MCF 10A (cell line): Measurements from ENCODE around the gene MAGOHB. TPM values are rescaled to one million over a fixed set of nuclear protein-coding genes. Genes with fewer than 3 reads are reported as not detected.

Experiments used
- BruUV-seq: library from RNA; stranded (reverse); fragments of 400-500 nt; replicated peaks from 2 replicates; lab custom pipeline; 2021; lab: Mats Ljungman, UMichigan
- CTCF ChIA-PET: fragments of 300-600 bp; sonication (Branson Sonifier 250); formaldehyde crosslinking; extraction: SDS; loops from one replicate; lab custom pipeline; 2021; ENCODE audit warnings: antibody characterized with exemption, inconsistent platforms; lab: Yijun Ruan, JAX
- POLR2A ChIA-PET: fragments of 300-600, 350-650 bp; sonication (Branson Sonifier 250); formaldehyde crosslinking; extraction: SDS; loops from one replicate; lab custom pipeline; 2020; ENCODE audit warnings: antibody characterized with exemption, inconsistent platforms; lab: Yijun Ruan, JAX
- DNase-seq: peaks from one replicate; pipeline ENCODE4 v3.0.0-alpha.2; 2018; ENCODE audit not compliant: unreplicated experiment
- H3K27ac Mint-ChIP-seq: one replicate; pipeline ENCODE4 v1.8.0; 2022; ENCODE audit warnings: mild to moderate bottlenecking, low read depth, mixed read lengths; ENCODE audit not compliant: unreplicated experiment
- H3K27me3 Mint-ChIP-seq: one replicate; pipeline ENCODE4 v1.8.0; 2022; ENCODE audit warnings: mixed read lengths; ENCODE audit not compliant: insufficient read depth, unreplicated experiment
- H3K36me3 Mint-ChIP-seq: one replicate; pipeline ENCODE4 v1.8.0; 2022; ENCODE audit warnings: mild to moderate bottlenecking, moderate library complexity, mixed read lengths; ENCODE audit not compliant: insufficient read depth, unreplicated experiment
- H3K4me1 Mint-ChIP-seq: one replicate; pipeline ENCODE4 v1.8.0; 2022; ENCODE audit warnings: mixed read lengths; ENCODE audit not compliant: insufficient read depth, unreplicated experiment
- H3K4me3 Mint-ChIP-seq: one replicate; pipeline ENCODE4 v1.8.0; 2022; ENCODE audit warnings: mild to moderate bottlenecking, moderate library complexity, mixed read lengths; ENCODE audit not compliant: unreplicated experiment
- H3K9me3 Mint-ChIP-seq: one replicate; pipeline ENCODE4 v1.8.0; 2022; ENCODE audit warnings: mixed read lengths; ENCODE audit not compliant: unreplicated experiment
- intact Hi-C: fragments of 100-400 bp; cut with micrococcal nuclease; formaldehyde crosslinking; loops from 2 replicates; pipeline ENCODE4 v1.14.1; 2022
- total RNA-seq: library from RNA; stranded (reverse); gene quantifications from 2 replicates; pipeline ENCODE4 v1.2.3, GENCODE V29; 2022
- TF ChIP-seq, protein P1 (sequence below): fragments of 200-600 bp; IDR thresholded peaks from one replicate; pipeline ENCODE4 v1.8.0; 2022; ENCODE audit warnings: antibody characterized with exemption, mild to moderate bottlenecking; ENCODE audit not compliant: unreplicated experiment

MAGOHB gene
- total RNA-seq, 1 experiment from 2014 or later, result 44.5 TPM

- Mint-ChIP-seq H3K4me1 (peaks cover 8% of the 10 kb centered on the region), H3K4me3 (no peak overlapping the region), H3K27ac (no peak overlapping the region), H3K27me3 (no peaks in the 10 kb centered on the region), H3K9me3 (no peaks in the 10 kb centered on the region), H3K36me3 (peaks cover 13% of the 10 kb centered on the region)
- DNase-seq, result no peak
- BruUV-seq, result no TSS peak
- ChIA-PET CTCF (interaction anchor here (0.5 to 0.7 kb wide), 2 partner anchors 593 to 996 kb away, joined by 3 read pairs; no protein-coding TSS in a partner anchor), POLR2A (interaction anchor here (0.9 kb wide), 1 partner anchor 22 kb away, joined by 3 read pairs; the partner anchor contains the start of gene MAGOHB)
- intact Hi-C loops, result no loop called here
- TF ChIP-seq, protein P1, sequence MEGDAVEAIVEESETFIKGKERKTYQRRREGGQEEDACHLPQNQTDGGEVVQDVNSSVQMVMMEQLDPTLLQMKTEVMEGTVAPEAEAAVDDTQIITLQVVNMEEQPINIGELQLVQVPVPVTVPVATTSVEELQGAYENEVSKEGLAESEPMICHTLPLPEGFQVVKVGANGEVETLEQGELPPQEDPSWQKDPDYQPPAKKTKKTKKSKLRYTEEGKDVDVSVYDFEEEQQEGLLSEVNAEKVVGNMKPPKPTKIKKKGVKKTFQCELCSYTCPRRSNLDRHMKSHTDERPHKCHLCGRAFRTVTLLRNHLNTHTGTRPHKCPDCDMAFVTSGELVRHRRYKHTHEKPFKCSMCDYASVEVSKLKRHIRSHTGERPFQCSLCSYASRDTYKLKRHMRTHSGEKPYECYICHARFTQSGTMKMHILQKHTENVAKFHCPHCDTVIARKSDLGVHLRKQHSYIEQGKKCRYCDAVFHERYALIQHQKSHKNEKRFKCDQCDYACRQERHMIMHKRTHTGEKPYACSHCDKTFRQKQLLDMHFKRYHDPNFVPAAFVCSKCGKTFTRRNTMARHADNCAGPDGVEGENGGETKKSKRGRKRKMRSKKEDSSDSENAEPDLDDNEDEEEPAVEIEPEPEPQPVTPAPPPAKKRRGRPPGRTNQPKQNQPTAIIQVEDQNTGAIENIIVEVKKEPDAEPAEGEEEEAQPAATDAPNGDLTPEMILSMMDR, result no peak
Observed at GRCh38 chr12:10636124-10636523, 22.7 kb upstream of the MAGOHB start.

- BruUV-seq, result no TSS peak
- no peak overlapping the region for H3K4me3 Mint-ChIP-seq
- no peaks in the 10 kb centered on the region for H3K9me3 Mint-ChIP-seq
- H3K4me1 Mint-ChIP-seq, result peaks cover 8% of the 10 kb centered on the region
- intact Hi-C loops, result no loop called here
- no peaks in the 10 kb centered on the region for H3K27me3 Mint-ChIP-seq
- POLR2A ChIA-PET, result no interaction called here
- CTCF ChIA-PET, result no interaction called here
- H3K36me3 Mint-ChIP-seq, result peaks cover 13% of the 10 kb centered on the region
- no peak overlapping the region for H3K27ac Mint-ChIP-seq
- TF ChIP-seq, protein P1, result no peak
- DNase-seq, result no peak
Observed at GRCh38 chr12:10635306-10635705, 21.9 kb upstream of the MAGOHB start.

- Mint-ChIP-seq H3K27me3 (no peaks in the 10 kb centered on the region), H3K9me3 (no peaks in the 10 kb centered on the region), H3K4me3 (no peak overlapping the region), H3K36me3 (peaks cover 13% of the 10 kb centered on the region), H3K4me1 (peaks cover 8% of the 10 kb centered on the region), H3K27ac (no peak overlapping the region)
- no peak for DNase-seq
- no TSS peak for BruUV-seq
- TF ChIP-seq, protein P1, result no peak
- ChIA-PET CTCF (no interaction called here), POLR2A (interaction anchor here (1.2 kb wide), 1 partner anchor 20 kb away, joined by 3 read pairs; no protein-coding TSS in a partner anchor)
- intact Hi-C loops, result no loop called here
Observed at GRCh38 chr12:10634427-10634826, 21.0 kb upstream of the MAGOHB start.

- Mint-ChIP-seq H3K4me1 (peaks cover 8% of the 10 kb centered on the region), H3K27me3 (no peaks in the 10 kb centered on the region), H3K36me3 (peaks cover 13% of the 10 kb centered on the region), H3K27ac (no peak overlapping the region), H3K9me3 (no peaks in the 10 kb centered on the region), H3K4me3 (no peak overlapping the region)
- DNase-seq, result no peak
- ChIA-PET POLR2A (interaction anchor here (0.5 to 1.2 kb wide), 2 partner anchors 9 to 19 kb away, joined by 3 to 4 read pairs; no protein-coding TSS in a partner anchor), CTCF (no interaction called here)
- intact Hi-C loops, result no loop called here
- TF ChIP-seq, protein P1, result no peak
- no TSS peak for BruUV-seq
Observed at GRCh38 chr12:10633541-10633940, 20.1 kb upstream of the MAGOHB start.
